ENCODE data around the gene SLC44A3. TPM values are rescaled to one million over a fixed set of nuclear protein-coding genes. Genes with fewer than 3 reads are reported as not detected.

SLC44A3 gene
- total and polyA plus RNA-seq, 12 donors, result 1.2 to 9.4 (median 4.8) TPM

DNA sequence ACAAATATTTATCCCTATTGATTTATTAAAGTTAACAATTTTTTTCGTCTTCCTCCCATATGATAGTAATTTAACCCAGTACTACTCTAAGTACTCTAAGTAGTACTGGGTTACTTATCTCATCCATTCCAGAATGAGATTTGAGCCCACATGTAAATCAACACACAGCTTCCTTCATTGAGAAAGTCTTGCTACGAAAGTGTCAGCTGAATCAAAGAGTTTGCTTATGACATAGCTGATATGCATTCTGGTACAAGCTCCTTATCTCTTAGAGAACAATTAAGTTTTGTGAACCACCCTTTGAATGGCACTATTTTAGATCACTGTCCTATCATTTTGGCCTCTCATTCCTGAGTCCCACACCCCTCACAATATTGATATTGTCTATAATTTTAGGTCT lies 2.4 kb upstream of the SLC44A3 start:
- Histone ChIP-seq H3K4me3 (no peak overlapping the region), H3K9me3 (peaks cover 0 to 10% (median 0%) of the 10 kb centered on the region in 11 donors), H3K27me3 (peaks cover 0 to 39% (median 3%) of the 10 kb centered on the region in 7 donors), H3K4me1 (peaks cover 0 to 19% (median 11%) of the 10 kb centered on the region in 9 donors), H3K36me3 (no peaks in the 10 kb centered on the region), H3K27ac (no peak overlapping the region)
- TF ChIP-seq, protein P1, sequence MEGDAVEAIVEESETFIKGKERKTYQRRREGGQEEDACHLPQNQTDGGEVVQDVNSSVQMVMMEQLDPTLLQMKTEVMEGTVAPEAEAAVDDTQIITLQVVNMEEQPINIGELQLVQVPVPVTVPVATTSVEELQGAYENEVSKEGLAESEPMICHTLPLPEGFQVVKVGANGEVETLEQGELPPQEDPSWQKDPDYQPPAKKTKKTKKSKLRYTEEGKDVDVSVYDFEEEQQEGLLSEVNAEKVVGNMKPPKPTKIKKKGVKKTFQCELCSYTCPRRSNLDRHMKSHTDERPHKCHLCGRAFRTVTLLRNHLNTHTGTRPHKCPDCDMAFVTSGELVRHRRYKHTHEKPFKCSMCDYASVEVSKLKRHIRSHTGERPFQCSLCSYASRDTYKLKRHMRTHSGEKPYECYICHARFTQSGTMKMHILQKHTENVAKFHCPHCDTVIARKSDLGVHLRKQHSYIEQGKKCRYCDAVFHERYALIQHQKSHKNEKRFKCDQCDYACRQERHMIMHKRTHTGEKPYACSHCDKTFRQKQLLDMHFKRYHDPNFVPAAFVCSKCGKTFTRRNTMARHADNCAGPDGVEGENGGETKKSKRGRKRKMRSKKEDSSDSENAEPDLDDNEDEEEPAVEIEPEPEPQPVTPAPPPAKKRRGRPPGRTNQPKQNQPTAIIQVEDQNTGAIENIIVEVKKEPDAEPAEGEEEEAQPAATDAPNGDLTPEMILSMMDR (IDR thresholded peaks at IDR 0.05), result no peak
- DNase-seq, result no peak
- intact Hi-C loops (cut with DNase I), result no loop called here
- no peak for ATAC-seq
- WGBS, 2 donors, result 61 to 69% methylated on average over 2 of the region's 2 CpGs

DNA sequence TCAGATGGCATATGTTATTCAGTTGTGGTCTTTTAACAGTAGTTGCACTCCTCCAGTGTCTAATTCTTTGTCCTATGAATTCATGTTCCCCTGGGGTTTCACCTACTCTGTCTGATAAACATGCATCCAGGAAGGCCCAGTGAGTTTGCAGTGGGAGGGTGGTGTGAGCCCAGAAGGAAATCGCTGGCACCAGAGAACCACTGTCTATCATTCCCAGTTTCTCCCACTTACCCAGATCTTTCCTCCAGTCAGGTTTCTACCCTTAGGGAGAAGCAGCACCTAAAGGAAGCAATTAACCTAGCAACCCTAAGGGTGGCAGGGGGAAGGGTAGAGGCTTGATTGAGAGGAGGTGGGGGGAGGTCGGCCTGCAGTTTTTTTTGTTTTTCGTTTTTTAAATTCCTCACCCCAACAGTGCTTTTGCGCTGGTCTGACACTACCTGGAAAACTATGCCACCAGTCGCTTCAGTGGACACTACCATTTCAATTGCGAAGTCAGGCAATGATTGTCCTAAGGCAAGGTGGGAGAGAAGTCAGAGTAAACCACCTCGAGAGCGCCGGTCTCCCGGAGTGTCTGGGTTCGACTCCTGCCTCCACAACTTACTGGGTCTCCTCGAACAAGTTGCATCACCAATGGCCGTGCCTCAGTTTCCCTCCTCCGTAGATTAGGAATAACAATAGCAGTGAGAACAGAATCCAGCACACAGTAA lies 766 bp upstream of the SLC44A3 start:
- Histone ChIP-seq H3K9me3 (peaks cover 0 to 10% (median 0%) of the 10 kb centered on the region in 11 donors), H3K27me3 (peaks cover 0 to 53% (median 3%) of the 10 kb centered on the region in 7 donors), H3K36me3 (no peaks in the 10 kb centered on the region), H3K27ac (peak overlapping the region in 6 of 10 donors; percentile 38 to 79 (median 66)), H3K4me3 (peak overlapping the region; percentile 47 to 75 (median 68)), H3K4me1 (peaks cover 0 to 19% (median 11%) of the 10 kb centered on the region in 9 donors)
- TF ChIP-seq, protein P1 (IDR thresholded peaks at IDR 0.05), result no peak
- peak in 5 of 8 donors; percentile 15 to 35 (median 28) for ATAC-seq
- intact Hi-C loops (cut with DNase I), result no loop called here
- DNase-seq, result no peak
- 44 to 50% methylated on average over 14 of the region's 14 CpGs for WGBS, 2 donors

DNA sequence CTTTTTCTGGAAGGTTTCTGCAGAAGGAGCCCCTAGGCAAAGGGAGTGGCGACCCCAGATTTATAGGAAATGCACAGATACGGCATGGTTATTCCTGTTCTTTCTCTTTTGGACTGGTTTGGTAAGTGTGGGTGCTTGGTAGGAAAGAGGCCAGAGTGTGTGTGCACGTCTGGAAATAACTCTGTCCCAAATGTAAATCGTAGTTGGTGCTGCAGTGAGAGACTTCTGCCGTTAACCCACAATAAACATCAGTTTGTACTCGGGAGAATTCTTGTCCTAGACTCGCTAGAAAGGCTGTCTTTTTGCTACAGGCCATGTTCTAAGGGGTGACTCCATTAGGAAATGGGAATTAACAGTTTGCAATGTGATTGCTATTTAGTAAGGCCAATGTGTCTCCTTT lies 779 bp downstream of the SLC44A3 start:
- ATAC-seq (peak in 5 of 8 donors; percentile 6 to 56 (median 17)), DNase-seq (no peak)
- Histone ChIP-seq H3K27me3 (peaks cover 0 to 61% (median 3%) of the 10 kb centered on the region in 7 donors), H3K4me1 (peaks cover 0 to 19% (median 11%) of the 10 kb centered on the region in 9 donors), H3K4me3 (peak overlapping the region in 9 of 10 donors; percentile 53 to 75 (median 68)), H3K27ac (no peak overlapping the region), H3K9me3 (peaks cover 0 to 10% (median 0%) of the 10 kb centered on the region in 11 donors), H3K36me3 (no peaks in the 10 kb centered on the region)
- 51 to 62% methylated on average over 7 of the region's 7 CpGs for WGBS, 2 donors
- intact Hi-C loops (cut with DNase I), result no loop called here
- TF ChIP-seq, protein P1 (IDR thresholded peaks at IDR 0.05), result no peak

DNA sequence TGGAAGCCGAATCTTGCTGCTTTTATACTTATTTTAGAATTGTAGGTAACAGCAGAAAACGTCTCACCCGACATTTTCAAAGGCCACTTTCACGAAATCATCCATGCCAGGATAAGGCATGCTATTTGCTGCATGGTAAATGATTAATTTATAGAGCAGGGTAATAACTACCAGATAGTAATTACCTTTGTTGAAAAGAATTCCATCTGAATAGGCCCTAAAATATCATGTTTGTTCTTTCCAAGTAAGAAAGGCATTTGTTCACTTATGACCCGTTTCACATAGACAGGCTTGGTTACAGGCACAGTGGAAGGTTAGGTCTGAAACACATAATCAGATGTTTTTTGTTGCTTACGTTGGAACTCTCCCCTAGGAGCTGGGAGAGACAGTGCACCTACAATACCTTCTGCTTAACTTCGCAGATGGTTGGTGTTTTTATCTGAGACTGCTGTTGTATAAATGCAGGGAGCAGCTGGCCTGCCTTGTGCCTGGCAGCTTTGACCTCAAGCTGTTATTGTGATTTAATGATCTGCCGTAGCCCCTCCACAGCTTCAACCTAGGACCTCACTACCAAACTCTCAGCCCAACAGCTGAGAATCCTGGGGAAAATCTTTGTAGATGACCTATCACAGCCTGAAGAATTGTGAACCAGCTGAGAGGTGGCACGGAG lies 1.6 kb downstream of the SLC44A3 start:
- TF ChIP-seq, protein P1 (IDR thresholded peaks at IDR 0.05), result no peak
- no peaks in the 10 kb centered on the region for H3K36me3 ChIP-seq
- DNase-seq (no peak), ATAC-seq (no peak)
- 86 to 88% methylated on average over 9 of the region's 9 CpGs for WGBS, 2 donors
- H3K9me3 ChIP-seq, result peaks cover 0 to 7% (median 0%) of the 10 kb centered on the region in 11 donors
- H3K4me1 ChIP-seq, result peaks cover 0 to 19% (median 11%) of the 10 kb centered on the region in 9 donors
- H3K27me3 ChIP-seq, result peaks cover 0 to 61% (median 3%) of the 10 kb centered on the region in 7 donors
- no peak overlapping the region for H3K27ac ChIP-seq
- no peak overlapping the region for H3K4me3 ChIP-seq
- intact Hi-C loops (cut with DNase I), result no loop called here
